HepG2 (cell line): ENCODE data around the gene KCNK17. TPM values are rescaled to one million over a fixed set of nuclear protein-coding genes. Genes with fewer than 3 reads are reported as not detected.

ENCODE experiments used
- ATAC-seq: fragments of 200-7000 bp; cut with Tn5 transposase; 3 replicates; pipeline ENCODE4 v1.9.1; 2020; ENCODE audit warnings: mild to moderate bottlenecking, moderate library complexity
- BruUV-seq: library from RNA; stranded (reverse); fragments of 400-500 nt; replicated peaks from 2 replicates; lab custom pipeline; 2021; lab: Mats Ljungman, UMichigan
- CTCF ChIA-PET: fragments of 300-600 bp; formaldehyde crosslinking; extraction: SDS; loops from one replicate; lab custom pipeline; 2021; ENCODE audit warnings: low total read pairs, inconsistent platforms, low intra/inter-chr PET ratio; lab: Yijun Ruan, JAX
- POLR2A ChIA-PET: fragments of 350-600 bp; sonication (Branson Sonifier 250); formaldehyde crosslinking; loops from one replicate; lab custom pipeline; 2020; ENCODE audit warnings: antibody characterized with exemption, inconsistent platforms; lab: Yijun Ruan, JAX
- DNase-seq: peaks from one replicate; pipeline ENCODE4 v3.0.0-alpha.2; 2015; ENCODE audit warnings: low spot score
- FAIRE-seq: peaks from 3 replicates; lab custom pipeline; 2011; peaks lifted over from hg19 to GRCh38; lab: Jason Lieb, UNC
- H2AFZ ChIP-seq: one replicate; pipeline ENCODE4 v1.6.1; 2011; ENCODE audit warnings: low read length, inconsistent platforms
- H3K27ac ChIP-seq: fragments of 300-600 bp; 3 replicates; pipeline ENCODE4 v1.8.0; 2011; ENCODE audit warnings: mixed run types, mild to moderate bottlenecking, mixed read lengths, low read length, inconsistent platforms; ENCODE audit not compliant: insufficient read depth; ENCODE audit errors: extremely low read length
- H3K27me3 ChIP-seq, 2 experiments: fragments of 200-600 bp in 1 of 2; 2 replicates in 1 of 2; 3 replicates in 1 of 2; pipeline versions ENCODE4 v1.6.0 to v1.8.0; 2011; ENCODE audit warnings: low read length in 2 of 2, mild to moderate bottlenecking in 2 of 2, moderate library complexity in 2 of 2, inconsistent platforms in 1 of 2; ENCODE audit not compliant: insufficient read depth in 2 of 2, control insufficient read depth in 1 of 2
- H3K36me3 ChIP-seq, 2 experiments: fragments of 200-600 bp in 1 of 2; replicated peaks in 1 of 2; 2 replicates in 1 of 2; 3 replicates in 1 of 2; pipeline versions ENCODE4 v1.5.1 to v1.8.0; 2011; ENCODE audit warnings: low read length in 2 of 2, inconsistent platforms in 1 of 2; ENCODE audit not compliant: insufficient read depth in 2 of 2, control insufficient read depth in 1 of 2
- H3K4me1 ChIP-seq: 2 replicates; pipeline ENCODE4 v1.5.1; 2012; ENCODE audit warnings: low read length, inconsistent platforms; ENCODE audit not compliant: insufficient read depth
- H3K4me2 ChIP-seq: 2 replicates; pipeline ENCODE4 v1.6.0; 2011; ENCODE audit warnings: low read depth, low read length, inconsistent platforms
- H3K4me3 ChIP-seq, 3 experiments: fragments of 200-600 bp in 1 of 3; sonication (generic), shearing (Covaris generic) in 1 of 3; replicated peaks in 1 of 3; 2 replicates each; pipeline ENCODE4 v1.5.1; 2011 to 2016; ENCODE audit warnings: low read length in 3 of 3, inconsistent platforms in 2 of 3, low read depth in 2 of 3, mild to moderate bottlenecking in 2 of 3, control low read depth in 1 of 3, mixed read lengths in 1 of 3; ENCODE audit not compliant: insufficient read depth in 1 of 3
- H3K79me2 ChIP-seq: one replicate; pipeline ENCODE4 v1.6.1; 2011; ENCODE audit warnings: low read length, inconsistent platforms; ENCODE audit not compliant: insufficient read depth
- H3K9ac ChIP-seq: 2 replicates; pipeline ENCODE4 v1.6.0; 2011; ENCODE audit warnings: mild to moderate bottlenecking, low read depth, low read length, inconsistent platforms; ENCODE audit not compliant: insufficient read depth
- H3K9me3 ChIP-seq: 2 replicates; pipeline ENCODE4 v1.5.1; 2012; ENCODE audit warnings: mild to moderate bottlenecking, low read length
- H4K20me1 ChIP-seq: 2 replicates; pipeline ENCODE4 v1.6.0; 2011; ENCODE audit warnings: inconsistent platforms, mild to moderate bottlenecking, low read length, moderate library complexity; ENCODE audit not compliant: insufficient read depth
- MED8 ChIP-seq: sonication (generic); formaldehyde crosslinking; IDR thresholded peaks from 2 replicates; pipeline ENCODE4 v1.8.1; 2023; ENCODE audit warnings: mild to moderate bottlenecking, missing genetic modification reagents; ENCODE audit not compliant: insufficient replicate concordance
- MEF2D ChIP-seq: sonication (generic); formaldehyde crosslinking; IDR thresholded peaks from 2 replicates; pipeline ENCODE4 v1.5.1; 2020; ENCODE audit warnings: mild to moderate bottlenecking, missing genetic modification reagents
- NRL ChIP-seq: sonication (generic); formaldehyde crosslinking; IDR thresholded peaks from 2 replicates; pipeline ENCODE4 v1.5.0; 2020; ENCODE audit warnings: missing genetic modification reagents, mild to moderate bottlenecking, moderate library complexity, borderline replicate concordance
- POGZ ChIP-seq: sonication (generic); formaldehyde crosslinking; IDR thresholded peaks from 2 replicates; pipeline ENCODE4 v1.4.0; 2020; ENCODE audit warnings: mild to moderate bottlenecking, missing genetic modification reagents
- RAD21 ChIP-seq: fragments of 450-650 bp; formaldehyde crosslinking; IDR thresholded peaks from 2 replicates; pipeline ENCODE4 v1.5.0; 2020; ENCODE audit warnings: mild to moderate bottlenecking
- ZNF10 ChIP-seq: sonication (generic); formaldehyde crosslinking; IDR thresholded peaks from 2 replicates; pipeline ENCODE4 v1.4.0; 2020; ENCODE audit warnings: mild to moderate bottlenecking, low read depth, missing genetic modification reagents, borderline replicate concordance
- ZNF484 ChIP-seq: sonication (generic); formaldehyde crosslinking; IDR thresholded peaks from 2 replicates; pipeline ENCODE4 v1.5.1; 2020; ENCODE audit warnings: mild to moderate bottlenecking, low read depth, missing genetic modification reagents, borderline replicate concordance
- WGBS: methylation state at CpG from one replicate; pipeline ENCODE4 v1.1.6; 2017; ENCODE audit warnings: low lambda C conversion rate; 5-methylcytosine and 5-hydroxymethylcytosine counted together
- in situ Hi-C: cut with HindIII; loops from 2 replicates; pipeline ENCODE4 v1.10.0; 2017; ENCODE audit warnings: low pct_unique_long_range_greater_than_20kb; ENCODE audit not compliant: extremely low pct_ligation_motif_present
- intact Hi-C: fragments of 100-400 bp; cut with micrococcal nuclease; formaldehyde crosslinking; loops from one replicate; pipeline ENCODE4 v1.10.0; 2022; ENCODE audit not compliant: unreplicated experiment
- polyA plus RNA-seq, 8 experiments: library from polyadenylated mRNA; depleted of rRNA in 3 of 8; stranded (reverse) in 7 of 8; unstranded in 1 of 8; fragments of >200 nt; fragmentation: Illumina TruSeq in 4 of 8; extraction: Trizol in 4 of 8; gene quantifications; 2 replicates each; pipeline versions ENCODE4 v1.2.1 to v1.2.3, GENCODE V29; 2011 to 2016; ENCODE audit warnings: low read depth in 4 of 8, missing spikeins in 1 of 8, mixed read lengths in 1 of 8; ENCODE audit not compliant: insufficient read depth in 1 of 8
- total RNA-seq, 5 experiments: library from RNA; depleted of rRNA; stranded (reverse); fragments of >200 nt; fragmentation: Illumina TruSeq; extraction: Trizol; gene quantifications; 2 replicates each; pipeline ENCODE4 v1.2.3, GENCODE V29; 2016; ENCODE audit warnings: low read depth in 1 of 5
- TF ChIP-seq, protein P1 (sequence below): sonication (generic); formaldehyde crosslinking; conservative IDR thresholded peaks from 2 replicates; pipeline ENCODE4 v1.8.0; 2022; ENCODE audit warnings: mild to moderate bottlenecking, moderate library complexity, missing genetic modification reagents
- TF ChIP-seq, protein P2 (sequence below), 2 experiments: sonication (generic) in 1 of 2; formaldehyde crosslinking in 1 of 2; IDR thresholded peaks; 2 replicates each; pipeline versions ENCODE4 v1.4.0 to v1.6.1; 2018 to 2020; ENCODE audit warnings: missing genetic modification reagents in 2 of 2, borderline replicate concordance in 1 of 2, low read depth in 1 of 2, mild to moderate bottlenecking in 1 of 2, missing biosample characterization in 1 of 2
- TF ChIP-seq, protein P3 (sequence below): sonication (generic); formaldehyde crosslinking; IDR thresholded peaks from 2 replicates; pipeline ENCODE4 v1.4.0; 2020; ENCODE audit warnings: missing genetic modification reagents, mild to moderate bottlenecking, borderline replicate concordance
- TF ChIP-seq, protein P4 (sequence below): sonication (generic); formaldehyde crosslinking; IDR thresholded peaks from 2 replicates; pipeline ENCODE4 v1.4.0; 2020; ENCODE audit warnings: missing genetic modification reagents, mild to moderate bottlenecking, borderline replicate concordance
- TF ChIP-seq, protein P5 (sequence below): sonication (generic); formaldehyde crosslinking; IDR thresholded peaks from 2 replicates; pipeline ENCODE4 v1.8.1; 2023; ENCODE audit warnings: missing genetic modification reagents, mild to moderate bottlenecking, borderline replicate concordance

KCNK17 gene
- total and polyA plus RNA-seq, 2 of the 13 experiments (the other 11 are each of a cell fraction or from before 2014, with no cell fraction given), result not detected

DNA sequence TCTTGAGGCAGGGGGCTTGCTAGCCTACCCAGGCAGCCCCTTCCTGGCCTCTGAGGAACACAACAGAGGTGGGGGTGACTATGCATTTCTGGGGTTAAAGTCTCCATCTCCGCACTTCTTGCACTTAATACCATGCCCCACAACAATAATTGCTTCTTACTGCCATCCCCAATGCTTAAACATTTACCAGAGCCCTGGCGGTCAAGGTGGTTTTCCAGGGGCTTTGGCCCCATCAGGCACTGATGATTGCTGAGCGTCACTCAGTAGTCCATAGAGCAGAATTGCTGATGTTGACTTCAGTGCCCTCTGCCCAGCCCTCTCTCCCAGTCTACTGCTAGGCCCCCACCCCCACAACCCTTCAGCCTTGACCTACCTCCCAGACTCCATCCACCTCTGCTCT, 52.5 kb downstream of the KCNK17 start (continued):
- TF ChIP-seq ZNF484 (CRISPR knock-in tag) (no peak), POGZ (no peak), NRL (CRISPR knock-in tag) (no peak)
- TF ChIP-seq, protein P1, sequence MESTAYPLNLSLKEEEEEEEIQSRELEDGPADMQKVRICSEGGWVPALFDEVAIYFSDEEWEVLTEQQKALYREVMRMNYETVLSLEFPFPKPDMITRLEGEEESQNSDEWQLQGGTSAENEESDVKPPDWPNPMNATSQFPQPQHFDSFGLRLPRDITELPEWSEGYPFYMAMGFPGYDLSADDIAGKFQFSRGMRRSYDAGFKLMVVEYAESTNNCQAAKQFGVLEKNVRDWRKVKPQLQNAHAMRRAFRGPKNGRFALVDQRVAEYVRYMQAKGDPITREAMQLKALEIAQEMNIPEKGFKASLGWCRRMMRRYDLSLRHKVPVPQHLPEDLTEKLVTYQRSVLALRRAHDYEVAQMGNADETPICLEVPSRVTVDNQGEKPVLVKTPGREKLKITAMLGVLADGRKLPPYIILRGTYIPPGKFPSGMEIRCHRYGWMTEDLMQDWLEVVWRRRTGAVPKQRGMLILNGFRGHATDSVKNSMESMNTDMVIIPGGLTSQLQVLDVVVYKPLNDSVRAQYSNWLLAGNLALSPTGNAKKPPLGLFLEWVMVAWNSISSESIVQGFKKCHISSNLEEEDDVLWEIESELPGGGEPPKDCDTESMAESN (CRISPR knock-in tag), result no peak
- TF ChIP-seq, protein P2, sequence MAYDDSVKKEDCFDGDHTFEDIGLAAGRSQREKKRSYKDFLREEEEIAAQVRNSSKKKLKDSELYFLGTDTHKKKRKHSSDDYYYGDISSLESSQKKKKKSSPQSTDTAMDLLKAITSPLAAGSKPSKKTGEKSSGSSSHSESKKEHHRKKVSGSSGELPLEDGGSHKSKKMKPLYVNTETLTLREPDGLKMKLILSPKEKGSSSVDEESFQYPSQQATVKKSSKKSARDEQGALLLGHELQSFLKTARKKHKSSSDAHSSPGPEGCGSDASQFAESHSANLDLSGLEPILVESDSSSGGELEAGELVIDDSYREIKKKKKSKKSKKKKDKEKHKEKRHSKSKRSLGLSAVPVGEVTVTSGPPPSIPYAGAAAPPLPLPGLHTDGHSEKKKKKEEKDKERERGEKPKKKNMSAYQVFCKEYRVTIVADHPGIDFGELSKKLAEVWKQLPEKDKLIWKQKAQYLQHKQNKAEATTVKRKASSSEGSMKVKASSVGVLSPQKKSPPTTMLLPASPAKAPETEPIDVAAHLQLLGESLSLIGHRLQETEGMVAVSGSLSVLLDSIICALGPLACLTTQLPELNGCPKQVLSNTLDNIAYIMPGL (CRISPR knock-in tag; IDR thresholded peaks at IDR 0.05; ENCODE audit: borderline replicate concordance in 1 of 2, low read depth in 1 of 2), result no peak

DNA sequence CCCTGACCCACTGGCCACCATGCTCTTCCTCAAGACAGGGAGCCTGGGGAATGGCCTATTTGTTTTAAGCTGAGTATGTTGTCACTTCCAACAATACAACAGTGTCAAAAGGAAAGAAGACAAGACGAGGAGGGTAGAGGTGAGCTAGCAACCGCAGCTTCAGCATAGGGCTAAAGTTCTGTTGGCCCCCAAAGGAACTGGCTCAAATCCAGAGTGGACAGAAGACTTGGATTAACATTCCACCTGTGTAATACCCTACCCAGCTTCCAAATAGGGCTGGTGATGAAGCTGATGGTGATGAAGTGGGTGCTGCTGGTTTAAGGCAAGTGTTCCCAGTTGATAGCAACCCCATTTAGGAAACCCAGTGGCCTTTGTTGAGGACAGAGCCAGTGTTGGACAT, 53.3 kb downstream of the KCNK17 start:
- Histone ChIP-seq H2AFZ (no peak overlapping the region), H3K4me2 (no peak overlapping the region), H3K4me3 (no peak overlapping the region), H3K9ac (no peak overlapping the region), H3K4me1 (no peaks in the 10 kb centered on the region), H4K20me1 (no peaks in the 10 kb centered on the region), H3K79me2 (no peaks in the 10 kb centered on the region), H3K27me3 (no peaks in the 10 kb centered on the region), H3K9me3 (no peaks in the 10 kb centered on the region), H3K36me3 (no peaks in the 10 kb centered on the region), H3K27ac (no peak overlapping the region)
- DNase-seq, result no peak
- POLR2A ChIA-PET, result no interaction called here
- no peak for FAIRE-seq
- intact Hi-C loops, result no loop called here
- ATAC-seq, result no peak
- CTCF ChIA-PET, result no interaction called here
- WGBS, result 0% methylated on average over 2 of the region's 2 CpGs
- in situ Hi-C loops, result no loop called here
- no TSS peak for BruUV-seq
- TF ChIP-seq, protein P3, sequence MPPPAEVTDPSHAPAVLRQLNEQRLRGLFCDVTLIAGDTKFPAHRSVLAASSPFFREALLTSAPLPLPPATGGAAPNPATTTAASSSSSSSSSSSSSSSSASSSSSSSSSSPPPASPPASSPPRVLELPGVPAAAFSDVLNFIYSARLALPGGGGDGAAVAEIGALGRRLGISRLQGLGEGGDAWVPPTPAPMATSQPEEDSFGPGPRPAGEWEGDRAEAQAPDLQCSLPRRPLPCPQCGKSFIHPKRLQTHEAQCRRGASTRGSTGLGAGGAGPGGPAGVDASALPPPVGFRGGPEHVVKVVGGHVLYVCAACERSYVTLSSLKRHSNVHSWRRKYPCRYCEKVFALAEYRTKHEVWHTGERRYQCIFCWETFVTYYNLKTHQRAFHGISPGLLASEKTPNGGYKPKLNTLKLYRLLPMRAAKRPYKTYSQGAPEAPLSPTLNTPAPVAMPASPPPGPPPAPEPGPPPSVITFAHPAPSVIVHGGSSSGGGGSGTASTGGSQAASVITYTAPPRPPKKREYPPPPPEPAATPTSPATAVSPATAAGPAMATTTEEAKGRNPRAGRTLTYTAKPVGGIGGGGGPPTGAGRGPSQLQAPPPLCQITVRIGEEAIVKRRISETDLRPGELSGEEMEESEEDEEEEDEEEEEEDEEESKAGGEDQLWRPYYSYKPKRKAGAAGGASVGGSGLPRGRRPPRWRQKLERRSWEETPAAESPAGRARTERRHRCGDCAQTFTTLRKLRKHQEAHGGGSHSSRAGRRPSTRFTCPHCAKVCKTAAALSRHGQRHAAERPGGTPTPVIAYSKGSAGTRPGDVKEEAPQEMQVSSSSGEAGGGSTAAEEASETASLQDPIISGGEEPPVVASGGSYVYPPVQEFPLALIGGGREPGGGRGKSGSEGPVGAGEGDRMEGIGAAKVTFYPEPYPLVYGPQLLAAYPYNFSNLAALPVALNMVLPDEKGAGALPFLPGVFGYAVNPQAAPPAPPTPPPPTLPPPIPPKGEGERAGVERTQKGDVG, result no peak
- TF ChIP-seq, protein P4, sequence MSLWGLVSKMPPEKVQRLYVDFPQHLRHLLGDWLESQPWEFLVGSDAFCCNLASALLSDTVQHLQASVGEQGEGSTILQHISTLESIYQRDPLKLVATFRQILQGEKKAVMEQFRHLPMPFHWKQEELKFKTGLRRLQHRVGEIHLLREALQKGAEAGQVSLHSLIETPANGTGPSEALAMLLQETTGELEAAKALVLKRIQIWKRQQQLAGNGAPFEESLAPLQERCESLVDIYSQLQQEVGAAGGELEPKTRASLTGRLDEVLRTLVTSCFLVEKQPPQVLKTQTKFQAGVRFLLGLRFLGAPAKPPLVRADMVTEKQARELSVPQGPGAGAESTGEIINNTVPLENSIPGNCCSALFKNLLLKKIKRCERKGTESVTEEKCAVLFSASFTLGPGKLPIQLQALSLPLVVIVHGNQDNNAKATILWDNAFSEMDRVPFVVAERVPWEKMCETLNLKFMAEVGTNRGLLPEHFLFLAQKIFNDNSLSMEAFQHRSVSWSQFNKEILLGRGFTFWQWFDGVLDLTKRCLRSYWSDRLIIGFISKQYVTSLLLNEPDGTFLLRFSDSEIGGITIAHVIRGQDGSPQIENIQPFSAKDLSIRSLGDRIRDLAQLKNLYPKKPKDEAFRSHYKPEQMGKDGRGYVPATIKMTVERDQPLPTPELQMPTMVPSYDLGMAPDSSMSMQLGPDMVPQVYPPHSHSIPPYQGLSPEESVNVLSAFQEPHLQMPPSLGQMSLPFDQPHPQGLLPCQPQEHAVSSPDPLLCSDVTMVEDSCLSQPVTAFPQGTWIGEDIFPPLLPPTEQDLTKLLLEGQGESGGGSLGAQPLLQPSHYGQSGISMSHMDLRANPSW (CRISPR knock-in tag), result no peak
- TF ChIP-seq MEF2D (CRISPR knock-in tag) (no peak), ZNF10 (CRISPR knock-in tag) (no peak), RAD21 (CRISPR knock-in tag) (no peak), MED8 (CRISPR knock-in tag) (no peak)
- TF ChIP-seq, protein P5, sequence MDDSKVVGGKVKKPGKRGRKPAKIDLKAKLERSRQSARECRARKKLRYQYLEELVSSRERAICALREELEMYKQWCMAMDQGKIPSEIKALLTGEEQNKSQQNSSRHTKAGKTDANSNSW, result no peak
